Neutrophil (primary cell): ENCODE data around the gene MYO5A.
"Not testable (repeated sequence)": the region's sequence is repeated elsewhere in the genome, so short reads cannot be mapped to it uniquely, and the experiment has no call there.

Source experiments
- H3K27ac ChIP-seq: fragments of 200-600 bp; sonication (generic); 2 replicates; pipeline ENCODE4 v1.5.1; 2016; ENCODE audit warnings: mild to moderate bottlenecking, moderate library complexity
- H3K27me3 ChIP-seq: fragments of 200-600 bp; sonication (generic); 2 replicates; pipeline ENCODE4 v1.6.0; 2016; ENCODE audit warnings: mild to moderate bottlenecking
- H3K36me3 ChIP-seq: fragments of 200-600 bp; sonication (generic); 2 replicates; pipeline ENCODE4 v1.5.1; 2017
- H3K4me1 ChIP-seq, 2 experiments: fragments of 200-600 bp in 1 of 2; sonication (generic) in 1 of 2; 1 replicate in 1 of 2; 2 replicates in 1 of 2; pipeline versions ENCODE4 v1.5.1 to v1.6.1; 2013 to 2016; ENCODE audit warnings: low read depth in 1 of 2, low read length in 1 of 2, mild to moderate bottlenecking in 1 of 2, moderate library complexity in 1 of 2; ENCODE audit not compliant: control insufficient read depth in 1 of 2, insufficient read depth in 1 of 2
- H3K4me3 ChIP-seq, 2 experiments: fragments of 200-600 bp in 1 of 2; sonication (generic) in 1 of 2; 1 replicate in 1 of 2; 2 replicates in 1 of 2; pipeline ENCODE4 v1.5.1; 2013 to 2016; ENCODE audit warnings: low read depth in 1 of 2, low read length in 1 of 2, mild to moderate bottlenecking in 1 of 2, moderate library complexity in 1 of 2
- H3K9me3 ChIP-seq: fragments of 200-600 bp; sonication (generic); 2 replicates; pipeline ENCODE4 v1.5.1; 2016
- TF ChIP-seq, protein P1 (sequence below): fragments of 200-600 bp; sonication (generic); IDR thresholded peaks from 2 replicates; pipeline ENCODE4 v1.5.1; 2016; ENCODE audit warnings: antibody characterized with exemption

The MYO5A gene

DNA sequence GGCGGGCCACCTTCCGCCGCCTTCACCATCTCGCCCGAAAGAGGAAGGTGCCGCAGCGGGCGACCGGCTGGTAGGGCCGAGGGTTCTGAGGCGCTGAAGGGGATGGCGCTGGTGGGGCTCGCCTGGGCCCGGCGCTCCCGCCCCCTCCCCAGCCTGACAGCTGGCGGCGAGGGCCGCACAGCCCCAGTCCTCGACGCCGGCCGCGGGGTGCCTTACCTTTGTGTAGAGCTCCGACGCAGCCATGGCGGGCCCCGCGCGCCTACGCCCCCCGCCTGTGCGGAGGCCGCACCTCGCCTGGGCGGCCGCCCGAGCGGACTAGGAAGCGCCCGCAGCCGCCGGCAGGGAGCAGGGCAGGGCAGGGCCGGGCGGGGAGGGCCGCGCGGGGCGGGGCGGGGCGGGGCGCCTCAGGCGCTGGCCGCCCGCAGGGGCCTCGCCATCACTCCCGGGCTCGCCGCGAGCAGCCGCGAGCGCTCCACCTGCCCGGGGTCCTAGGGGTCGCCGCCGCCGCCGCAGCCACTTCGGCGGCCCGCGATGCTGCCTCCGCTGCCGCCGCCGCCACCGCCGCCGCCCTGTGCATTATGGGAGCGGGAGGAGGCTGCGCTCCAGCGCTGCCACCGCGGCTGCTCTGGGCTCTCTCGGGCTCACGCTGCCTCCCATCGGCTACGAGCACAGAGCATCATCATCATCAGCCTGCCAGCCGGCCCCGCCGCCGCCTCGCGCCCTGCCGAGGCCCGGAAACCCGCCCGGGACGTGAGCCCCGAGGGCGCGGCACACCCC is at the start of gene MYO5A:
TSS of gene MYO5A (minus strand) at position 317 of the 777 bp plus-strand sequence. CDS start at position 243, 74 bp downstream.
- Histone ChIP-seq H3K9me3 (no peaks in the 10 kb centered on the region), H3K27me3 (peaks cover 22% of the 10 kb centered on the region), H3K36me3 (no peaks in the 10 kb centered on the region), H3K27ac (peak within 1 kb of the TSS; percentile 93), H3K4me1 (peaks cover 21 to 29% of the 10 kb centered on the region in 2 experiments), H3K4me3 (peak within 1 kb of the TSS; percentile 72 to 85)
- TF ChIP-seq, protein P1, sequence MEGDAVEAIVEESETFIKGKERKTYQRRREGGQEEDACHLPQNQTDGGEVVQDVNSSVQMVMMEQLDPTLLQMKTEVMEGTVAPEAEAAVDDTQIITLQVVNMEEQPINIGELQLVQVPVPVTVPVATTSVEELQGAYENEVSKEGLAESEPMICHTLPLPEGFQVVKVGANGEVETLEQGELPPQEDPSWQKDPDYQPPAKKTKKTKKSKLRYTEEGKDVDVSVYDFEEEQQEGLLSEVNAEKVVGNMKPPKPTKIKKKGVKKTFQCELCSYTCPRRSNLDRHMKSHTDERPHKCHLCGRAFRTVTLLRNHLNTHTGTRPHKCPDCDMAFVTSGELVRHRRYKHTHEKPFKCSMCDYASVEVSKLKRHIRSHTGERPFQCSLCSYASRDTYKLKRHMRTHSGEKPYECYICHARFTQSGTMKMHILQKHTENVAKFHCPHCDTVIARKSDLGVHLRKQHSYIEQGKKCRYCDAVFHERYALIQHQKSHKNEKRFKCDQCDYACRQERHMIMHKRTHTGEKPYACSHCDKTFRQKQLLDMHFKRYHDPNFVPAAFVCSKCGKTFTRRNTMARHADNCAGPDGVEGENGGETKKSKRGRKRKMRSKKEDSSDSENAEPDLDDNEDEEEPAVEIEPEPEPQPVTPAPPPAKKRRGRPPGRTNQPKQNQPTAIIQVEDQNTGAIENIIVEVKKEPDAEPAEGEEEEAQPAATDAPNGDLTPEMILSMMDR = peak; percentile 61

DNA sequence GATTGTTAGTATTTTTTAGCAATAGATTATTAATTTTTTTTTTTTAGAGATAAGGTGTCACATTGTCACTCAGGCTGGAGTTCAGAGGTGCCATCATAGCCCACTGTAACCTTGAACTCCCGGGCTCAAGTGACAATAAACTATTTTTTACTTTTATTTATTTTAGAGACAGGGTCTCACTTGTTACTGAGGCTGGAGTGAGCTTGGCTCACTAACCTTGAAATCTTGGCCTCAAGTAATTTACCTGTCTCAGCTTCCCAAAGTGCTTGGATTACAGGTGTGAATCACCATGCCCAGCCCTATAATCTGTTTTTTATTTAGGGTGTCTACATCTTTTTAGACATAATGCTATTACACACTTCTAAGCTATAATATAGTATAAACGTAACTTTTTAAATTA is 48.0 kb upstream of the MYO5A start:
- Histone ChIP-seq H3K4me3 (no peak overlapping the region), H3K9me3 (no peaks in the 10 kb centered on the region), H3K27me3 (no peaks in the 10 kb centered on the region), H3K36me3 (peaks cover 6% of the 10 kb centered on the region), H3K27ac (no peak overlapping the region), H3K4me1 (no peaks in the 10 kb centered on the region)
- TF ChIP-seq, protein P1 = no peak

DNA sequence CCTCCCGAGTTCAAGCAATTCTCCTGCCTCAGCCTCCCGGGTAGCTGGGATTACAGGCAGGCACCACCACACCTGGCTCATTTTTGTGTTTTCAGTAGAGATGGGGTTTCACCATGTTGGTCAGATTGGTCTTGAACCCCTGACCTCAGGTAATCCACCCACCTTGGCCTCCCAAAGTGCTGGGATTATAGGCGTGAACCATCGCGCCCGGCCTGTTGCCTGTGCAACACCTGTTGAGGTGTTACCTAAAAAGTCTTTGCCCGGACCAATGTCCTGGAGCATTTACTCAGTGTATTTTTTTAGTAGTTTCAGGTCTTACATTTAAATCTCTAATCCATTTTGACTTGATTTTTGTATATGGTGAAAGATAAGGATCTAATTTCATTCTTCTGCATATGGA is 46.9 kb upstream of the MYO5A start:
- H3K27ac ChIP-seq, H3K9me3 ChIP-seq, H3K4me1 ChIP-seq, H3K4me3 ChIP-seq, H3K27me3 ChIP-seq, H3K36me3 ChIP-seq: not testable (repeated sequence)

DNA sequence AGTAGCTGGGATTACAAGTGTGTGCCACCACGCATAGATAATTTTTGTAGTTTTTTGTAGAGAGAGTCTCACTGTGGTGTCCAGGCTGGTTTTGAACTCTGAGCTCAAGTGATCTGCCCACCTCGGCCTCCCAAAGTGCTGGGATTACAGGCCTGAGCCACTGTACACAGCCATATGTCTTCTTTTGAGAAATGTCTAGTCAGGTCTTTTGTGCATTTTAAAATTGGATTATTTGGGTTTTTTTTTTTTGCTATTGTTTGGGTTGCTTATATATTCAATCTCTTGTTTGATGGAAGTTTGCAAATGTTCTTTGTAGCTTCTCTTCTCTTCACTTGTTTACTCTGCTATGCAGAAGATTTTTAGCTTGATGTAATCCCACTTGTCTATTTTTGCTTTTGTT is 46.4 kb upstream of the MYO5A start:
- H3K9me3 ChIP-seq = no peaks in the 10 kb centered on the region
- H3K36me3 ChIP-seq = no peaks in the 10 kb centered on the region
- H3K4me1 ChIP-seq = no peaks in the 10 kb centered on the region
- TF ChIP-seq, protein P1 = no peak
- H3K27ac ChIP-seq = no peak overlapping the region
- no peak overlapping the region for H3K4me3 ChIP-seq
- no peaks in the 10 kb centered on the region for H3K27me3 ChIP-seq

DNA sequence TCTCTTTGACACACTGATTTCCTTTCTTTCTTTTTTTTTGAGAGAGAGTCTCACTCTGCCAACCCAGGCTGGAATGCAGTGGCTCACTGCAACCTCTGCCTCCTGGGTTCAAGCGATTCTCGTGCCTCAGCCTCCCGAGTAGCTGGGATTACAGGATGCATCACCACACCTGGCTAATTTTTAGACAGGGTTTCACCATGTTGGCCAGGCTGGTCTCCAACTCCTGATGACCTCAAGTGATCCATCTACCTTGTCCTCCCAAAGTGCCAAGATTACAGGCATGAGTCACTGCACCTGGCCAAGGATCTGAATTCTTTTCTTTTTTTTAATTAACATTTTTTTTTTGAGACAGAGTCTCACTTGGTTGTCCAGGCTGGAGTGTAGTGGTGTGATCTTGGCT is 45.9 kb upstream of the MYO5A start:
- H3K4me3 ChIP-seq, H3K36me3 ChIP-seq, H3K9me3 ChIP-seq, H3K27me3 ChIP-seq, H3K4me1 ChIP-seq, H3K27ac ChIP-seq: not testable (repeated sequence)

DNA sequence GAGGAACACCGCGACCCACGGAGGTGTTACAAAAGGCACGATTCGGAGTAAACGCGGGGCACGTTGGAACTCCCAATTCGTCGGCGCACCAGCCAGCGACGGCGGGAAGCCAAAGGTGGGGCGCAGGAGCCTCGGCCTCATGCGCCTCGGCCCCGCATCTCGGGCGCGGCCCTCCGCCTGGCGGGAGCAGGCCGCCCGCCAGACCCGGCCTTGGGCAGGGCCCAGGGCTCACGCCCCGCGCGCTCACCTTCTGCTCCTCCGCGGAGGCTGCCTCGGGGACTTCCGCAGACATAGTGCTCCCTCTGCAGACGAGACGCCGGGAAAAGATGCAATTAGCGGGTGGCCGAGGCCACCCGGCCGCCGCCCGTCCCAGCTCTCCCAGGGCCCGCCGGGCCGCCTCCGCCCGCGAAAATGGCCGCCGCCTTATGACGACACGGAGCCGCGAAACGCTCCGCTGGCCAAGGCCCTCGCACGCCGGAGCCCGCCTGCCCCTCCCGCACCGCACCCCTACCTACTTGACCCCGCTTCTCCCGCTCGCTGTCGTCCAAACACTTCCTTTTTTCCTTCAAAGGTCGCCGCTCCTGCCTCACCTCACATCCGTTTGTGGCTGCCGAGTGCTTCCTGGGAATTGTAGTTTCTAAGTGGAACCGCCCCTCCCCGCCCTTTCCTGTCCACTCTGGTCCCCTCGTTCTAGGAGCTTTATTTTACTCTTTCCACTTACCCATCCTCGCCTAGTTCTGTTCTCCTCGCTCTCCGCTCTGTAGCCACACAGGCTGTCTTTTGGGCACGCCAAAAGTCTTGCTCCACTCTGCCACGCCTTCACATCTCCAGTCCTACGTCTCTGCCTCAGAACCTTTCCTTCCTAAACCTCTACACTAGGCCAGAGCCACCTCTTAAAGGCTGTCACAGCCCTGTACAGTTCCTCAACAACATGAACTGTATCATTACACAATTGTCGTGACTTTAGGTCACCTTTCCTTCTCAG is 40.2 kb upstream of the MYO5A start, which contains the start of gene ARPP19:
TSS of gene ARPP19 (minus strand) at position 430 of the 985 bp plus-strand sequence. CDS start at position 292, 138 bp downstream.
- Histone ChIP-seq H3K4me3 (peak within 1 kb of the TSS; percentile 89 to 92), H3K27me3 (no peaks in the 10 kb centered on the region), H3K4me1 (peaks cover 31 to 37% of the 10 kb centered on the region in 2 experiments), H3K9me3 (no peaks in the 10 kb centered on the region), H3K36me3 (no peaks in the 10 kb centered on the region), H3K27ac (peak within 1 kb of the TSS; percentile 95)
- TF ChIP-seq, protein P1 = peak; percentile 41
